ENCODE data around the gene ADAMTS15. TPM values are rescaled to one million over a fixed set of nuclear protein-coding genes. Genes with fewer than 3 reads are reported as not detected.

ADAMTS15 gene
- total and polyA plus RNA-seq, 2 donors (not counting 3 experiments of a cell fraction or from before 2014, with no cell fraction given): 0.08 TPM; not detected in 1

GRCh38 chr11:130454491-130455252 lies 6.2 kb downstream of the ADAMTS15 start:
- DNase-seq (ENCODE audit: low read depth, low spot score): no peak
- Histone ChIP-seq H3K27me3 (ENCODE audit: control insufficient read depth in 2 of 2, insufficient read depth in 2 of 2, low read length in 2 of 2) (peaks cover 19 to 26% of the 10 kb centered on the region in 2 experiments), H3K4me2 (ENCODE audit: insufficient read depth, low read length) (no peak overlapping the region), H3K9me1 (replicated peaks; ENCODE audit: control insufficient read depth, extremely low read depth, insufficient read depth, low read length) (no peaks in the 10 kb centered on the region), H2AFZ (ENCODE audit: low read depth, low read length) (no peak overlapping the region), H3K27ac (ENCODE audit: insufficient read depth, low read depth, low read length) (no peak overlapping the region), H4K20me1 (replicated peaks; ENCODE audit: control insufficient read depth, extremely low read depth, insufficient read depth, low read length) (no peaks in the 10 kb centered on the region), H3K4me3 (replicated peaks in 1 of 3; ENCODE audit: insufficient read depth in 1 of 3, low read depth in 1 of 3, low read length in 3 of 3) (no peak overlapping the region), H3K9ac (replicated peaks; ENCODE audit: extremely low read depth, insufficient read depth, low read length) (no peak overlapping the region), H3K9me3 (replicated peaks; ENCODE audit: control insufficient read depth, insufficient read depth, low read length) (no peaks in the 10 kb centered on the region), H3K79me2 (ENCODE audit: control insufficient read depth, insufficient read depth, low read length) (no peaks in the 10 kb centered on the region), H3K36me3 (ENCODE audit: control insufficient read depth in 2 of 2, extremely low read depth in 1 of 2, insufficient read depth in 2 of 2, low read length in 2 of 2) (no peaks in the 10 kb centered on the region), H3K4me1 (ENCODE audit: control insufficient read depth, extremely low read depth, insufficient read depth, low read length) (no peaks in the 10 kb centered on the region)
- dilution Hi-C loops (cut with MboI; ENCODE audit: extremely low pct_ligation_motif_present, low sequenced_read_pairs): no loop called here
- no peak for FAIRE-seq
- no TSS peak for BruUV-seq (replicated peaks)
- TF ChIP-seq POLR2A (IDR thresholded peaks at IDR 0.05; ENCODE audit: low read depth, low read length): no peak
- no peak for TF ChIP-seq JUN (IDR thresholded peaks at IDR 0.05; ENCODE audit: borderline replicate concordance, insufficient read depth, insufficient read length, low read depth)
- TF ChIP-seq EZH2 (IDR thresholded peaks at IDR 0.05; ENCODE audit: borderline replicate concordance, low read depth, low read length, severe bottlenecking): no peak
- TF ChIP-seq CTCF (IDR thresholded peaks at IDR 0.05; ENCODE audit: extremely low read depth in 1 of 2, insufficient read depth in 1 of 2, low read depth in 1 of 2, low read length in 2 of 2): no peak
- TF ChIP-seq GATA2 (IDR thresholded peaks at IDR 0.05; ENCODE audit: insufficient read depth, insufficient read length, low read depth, low read length): no peak
- TF ChIP-seq MYC (IDR thresholded peaks at IDR 0.05; ENCODE audit: low read depth, low read length): no peak
- TF ChIP-seq POLR2AphosphoS5 (IDR thresholded peaks at IDR 0.05; ENCODE audit: insufficient read depth, low read depth, low read length): no peak
- TF ChIP-seq, protein P1, sequence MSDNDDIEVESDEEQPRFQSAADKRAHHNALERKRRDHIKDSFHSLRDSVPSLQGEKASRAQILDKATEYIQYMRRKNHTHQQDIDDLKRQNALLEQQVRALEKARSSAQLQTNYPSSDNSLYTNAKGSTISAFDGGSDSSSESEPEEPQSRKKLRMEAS (IDR thresholded peaks at IDR 0.05; ENCODE audit: insufficient read depth, insufficient read length): no peak
- no peak for TF ChIP-seq FOS (IDR thresholded peaks at IDR 0.05; ENCODE audit: borderline replicate concordance, insufficient read depth, low read length)
- ChIA-PET POLR2A (no interaction called here), CTCF (interaction anchor here (3.7 kb wide), 1 partner anchor 408 kb away, joined by 14 read pairs; no protein-coding TSS in a partner anchor)
- intact Hi-C loops (cut with micrococcal nuclease): loop anchor here (5.0 kb wide), 1 partner anchor 178 kb away; no protein-coding TSS in a partner anchor

Measured in endothelial cell of umbilical vein (primary cell).